DOHH2 (cell line): ENCODE results near the gene ALAS1.

Experiments
- EZH2phosphoT487 ChIP-seq: fragments of 200-600 bp; sonication (generic); IDR thresholded peaks from 2 replicates; pipeline ENCODE4 v1.6.1; 2017; ENCODE audit warnings: borderline replicate concordance, mild to moderate bottlenecking, antibody characterized with exemption, low read length, moderate library complexity, mixed read lengths
- TF ChIP-seq, protein P1 (sequence below): fragments of 200-600 bp; sonication (generic); IDR thresholded peaks from one replicate; pipeline ENCODE4 v1.5.1; 2014; ENCODE audit warnings: antibody characterized with exemption, mild to moderate bottlenecking, low read depth, low read length; ENCODE audit not compliant: poor library complexity, severe bottlenecking

DNA sequence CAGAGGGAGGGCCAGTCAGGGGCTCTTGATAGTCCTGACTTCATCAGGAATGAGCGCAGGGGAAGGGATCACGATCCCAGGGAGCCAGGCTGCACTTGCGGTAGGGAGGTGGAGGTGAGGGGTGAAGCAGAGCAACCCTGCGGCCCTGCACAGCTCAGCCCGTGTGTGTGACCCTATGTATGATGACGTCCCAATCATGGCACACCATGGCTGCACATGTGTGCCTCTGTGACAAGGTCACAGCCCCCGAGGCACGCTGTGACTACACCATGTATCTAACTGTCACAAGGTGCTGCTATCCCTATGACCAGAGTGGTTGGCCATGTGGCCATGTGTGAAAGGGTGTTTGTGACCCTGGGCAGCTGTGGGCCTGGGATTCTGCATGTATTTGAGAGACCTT, 13.3 kb upstream of the ALAS1 start:
- TF ChIP-seq, protein P1, sequence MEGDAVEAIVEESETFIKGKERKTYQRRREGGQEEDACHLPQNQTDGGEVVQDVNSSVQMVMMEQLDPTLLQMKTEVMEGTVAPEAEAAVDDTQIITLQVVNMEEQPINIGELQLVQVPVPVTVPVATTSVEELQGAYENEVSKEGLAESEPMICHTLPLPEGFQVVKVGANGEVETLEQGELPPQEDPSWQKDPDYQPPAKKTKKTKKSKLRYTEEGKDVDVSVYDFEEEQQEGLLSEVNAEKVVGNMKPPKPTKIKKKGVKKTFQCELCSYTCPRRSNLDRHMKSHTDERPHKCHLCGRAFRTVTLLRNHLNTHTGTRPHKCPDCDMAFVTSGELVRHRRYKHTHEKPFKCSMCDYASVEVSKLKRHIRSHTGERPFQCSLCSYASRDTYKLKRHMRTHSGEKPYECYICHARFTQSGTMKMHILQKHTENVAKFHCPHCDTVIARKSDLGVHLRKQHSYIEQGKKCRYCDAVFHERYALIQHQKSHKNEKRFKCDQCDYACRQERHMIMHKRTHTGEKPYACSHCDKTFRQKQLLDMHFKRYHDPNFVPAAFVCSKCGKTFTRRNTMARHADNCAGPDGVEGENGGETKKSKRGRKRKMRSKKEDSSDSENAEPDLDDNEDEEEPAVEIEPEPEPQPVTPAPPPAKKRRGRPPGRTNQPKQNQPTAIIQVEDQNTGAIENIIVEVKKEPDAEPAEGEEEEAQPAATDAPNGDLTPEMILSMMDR: no peak
- no peak for TF ChIP-seq EZH2phosphoT487
